ENCODE measurements around the gene ADGRL4. TPM values are rescaled to one million over a fixed set of nuclear protein-coding genes. Genes with fewer than 3 reads are reported as not detected.
"Not testable (repeated sequence)": the region's sequence is repeated elsewhere in the genome, so short reads cannot be mapped to it uniquely, and the experiment has no call there.

Gene ADGRL4
- total and polyA plus RNA-seq, 2 donors (not counting 1 experiment from before 2014, with no cell fraction given), result 3.8 to 5.0 TPM

DNA sequence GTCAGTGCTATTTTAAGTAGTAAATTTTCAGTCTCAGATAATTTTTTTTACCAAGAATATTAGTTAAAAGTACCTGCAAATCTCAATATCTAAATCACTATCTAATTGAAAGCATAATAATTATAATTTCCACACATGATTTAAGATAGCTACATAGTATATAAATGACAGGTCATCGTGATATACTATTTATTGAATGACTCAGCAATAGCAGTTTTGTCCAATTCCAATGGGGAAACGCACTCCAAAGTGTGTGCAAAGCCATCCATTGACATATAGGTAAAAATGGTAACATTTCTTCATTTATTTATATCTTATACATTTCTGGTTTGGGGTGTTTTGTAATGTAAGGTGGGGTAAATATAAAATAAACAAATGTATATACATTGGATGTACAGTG, 19.5 kb downstream of the ADGRL4 start:
- Histone ChIP-seq H3K9me3 (ENCODE audit: control insufficient read depth, insufficient read depth, low read depth, low read length) (no peaks in the 10 kb centered on the region), H3K79me2 (ENCODE audit: control insufficient read depth, insufficient read depth, low read length) (no peaks in the 10 kb centered on the region), H2AFZ (ENCODE audit: low read length) (no peak overlapping the region), H3K4me3 (replicated peaks in 1 of 4; ENCODE audit: control extremely low read depth in 1 of 4, insufficient read depth in 1 of 4, low read depth in 3 of 4, low read length in 4 of 4) (no peak overlapping the region), H3K9ac (ENCODE audit: insufficient read depth, low read length) (no peak overlapping the region), H3K4me1 (ENCODE audit: control insufficient read depth, extremely low read depth, insufficient read depth, low read length) (no peaks in the 10 kb centered on the region), H3K4me2 (ENCODE audit: extremely low read depth, insufficient read depth, low read length) (no peak overlapping the region), H3K27me3 (ENCODE audit: control insufficient read depth, insufficient read depth, low read length) (no peaks in the 10 kb centered on the region), H3K27ac (ENCODE audit: insufficient read depth, low read length) (no peak overlapping the region), H3K36me3 (ENCODE audit: control insufficient read depth, insufficient read depth, low read length) (no peaks in the 10 kb centered on the region), H4K20me1 (ENCODE audit: control insufficient read depth, extremely low read depth, insufficient read depth, low read length) (no peaks in the 10 kb centered on the region)
- no peak for DNase-seq (ENCODE audit: low read depth in 2 of 2)
- TF ChIP-seq, protein P1, sequence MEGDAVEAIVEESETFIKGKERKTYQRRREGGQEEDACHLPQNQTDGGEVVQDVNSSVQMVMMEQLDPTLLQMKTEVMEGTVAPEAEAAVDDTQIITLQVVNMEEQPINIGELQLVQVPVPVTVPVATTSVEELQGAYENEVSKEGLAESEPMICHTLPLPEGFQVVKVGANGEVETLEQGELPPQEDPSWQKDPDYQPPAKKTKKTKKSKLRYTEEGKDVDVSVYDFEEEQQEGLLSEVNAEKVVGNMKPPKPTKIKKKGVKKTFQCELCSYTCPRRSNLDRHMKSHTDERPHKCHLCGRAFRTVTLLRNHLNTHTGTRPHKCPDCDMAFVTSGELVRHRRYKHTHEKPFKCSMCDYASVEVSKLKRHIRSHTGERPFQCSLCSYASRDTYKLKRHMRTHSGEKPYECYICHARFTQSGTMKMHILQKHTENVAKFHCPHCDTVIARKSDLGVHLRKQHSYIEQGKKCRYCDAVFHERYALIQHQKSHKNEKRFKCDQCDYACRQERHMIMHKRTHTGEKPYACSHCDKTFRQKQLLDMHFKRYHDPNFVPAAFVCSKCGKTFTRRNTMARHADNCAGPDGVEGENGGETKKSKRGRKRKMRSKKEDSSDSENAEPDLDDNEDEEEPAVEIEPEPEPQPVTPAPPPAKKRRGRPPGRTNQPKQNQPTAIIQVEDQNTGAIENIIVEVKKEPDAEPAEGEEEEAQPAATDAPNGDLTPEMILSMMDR (conservative IDR thresholded peaks at IDR 0.05 in 1 of 2, IDR thresholded peaks at IDR 0.05 in 1 of 2; ENCODE audit: low read depth in 1 of 2, low read length in 2 of 2), result no peak
- TF ChIP-seq EZH2 (IDR thresholded peaks at IDR 0.05; ENCODE audit: low read length, missing control alignments), result no peak

DNA sequence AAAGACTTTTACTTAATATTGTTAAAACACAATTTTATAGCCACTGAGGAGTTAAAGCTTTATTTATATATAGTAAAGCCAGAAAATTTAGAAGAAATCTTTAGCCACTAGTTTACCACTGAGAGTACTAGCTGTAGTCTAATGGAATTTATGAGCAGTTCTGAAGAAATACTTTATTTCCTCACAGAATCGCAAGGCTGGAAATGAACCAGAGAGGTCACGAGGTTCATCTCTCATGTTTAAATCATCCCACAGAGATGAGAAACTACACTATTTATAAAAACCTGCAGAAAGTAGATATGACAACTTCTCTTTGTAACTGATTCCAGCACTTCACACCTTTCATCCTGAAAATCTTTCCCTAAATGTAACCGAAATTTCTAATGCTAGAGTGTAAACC, 26.0 kb downstream of the ADGRL4 start:
- H3K4me3 ChIP-seq (replicated peaks in 1 of 4; ENCODE audit: control extremely low read depth in 1 of 4, insufficient read depth in 1 of 4, low read depth in 3 of 4, low read length in 4 of 4), result no peak overlapping the region
- no peak for TF ChIP-seq EZH2 (IDR thresholded peaks at IDR 0.05; ENCODE audit: low read length, missing control alignments)
- TF ChIP-seq, protein P1 (conservative IDR thresholded peaks at IDR 0.05 in 1 of 2, IDR thresholded peaks at IDR 0.05 in 1 of 2; ENCODE audit: low read depth in 1 of 2, low read length in 2 of 2), result no peak
- no peaks in the 10 kb centered on the region for H3K27me3 ChIP-seq (ENCODE audit: control insufficient read depth, insufficient read depth, low read length)
- H3K4me1 ChIP-seq (ENCODE audit: control insufficient read depth, extremely low read depth, insufficient read depth, low read length), result no peaks in the 10 kb centered on the region
- H3K36me3 ChIP-seq (ENCODE audit: control insufficient read depth, insufficient read depth, low read length), result no peaks in the 10 kb centered on the region
- no peaks in the 10 kb centered on the region for H3K79me2 ChIP-seq (ENCODE audit: control insufficient read depth, insufficient read depth, low read length)
- H3K9me3 ChIP-seq (ENCODE audit: control insufficient read depth, insufficient read depth, low read depth, low read length), result no peaks in the 10 kb centered on the region
- no peak for DNase-seq (ENCODE audit: low read depth in 2 of 2)
- H2AFZ ChIP-seq (ENCODE audit: low read length), result no peak overlapping the region
- no peak overlapping the region for H3K4me2 ChIP-seq (ENCODE audit: extremely low read depth, insufficient read depth, low read length)
- H4K20me1 ChIP-seq (ENCODE audit: control insufficient read depth, extremely low read depth, insufficient read depth, low read length), result no peaks in the 10 kb centered on the region
- no peak overlapping the region for H3K27ac ChIP-seq (ENCODE audit: insufficient read depth, low read length)
- no peak overlapping the region for H3K9ac ChIP-seq (ENCODE audit: insufficient read depth, low read length)

DNA sequence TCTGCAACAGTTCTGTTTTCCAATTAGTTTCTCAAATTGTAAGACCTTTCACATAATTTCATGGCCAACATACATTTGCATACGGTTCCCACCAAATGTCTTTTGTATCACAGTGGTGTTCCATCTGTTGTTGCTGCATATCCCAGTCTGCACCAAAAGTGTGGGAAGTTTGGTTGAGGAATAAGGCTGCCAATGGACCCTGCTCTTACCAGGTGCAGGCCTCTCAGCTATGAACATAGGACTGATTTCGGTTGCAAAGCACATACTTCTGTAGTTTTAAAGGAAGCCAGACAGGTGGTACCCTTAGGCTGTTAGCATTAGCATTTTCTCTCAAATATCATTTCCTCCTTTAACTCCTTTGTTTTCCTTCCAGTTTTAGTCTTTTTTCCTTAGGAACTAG, 33.8 kb downstream of the ADGRL4 start:
- DNase-seq (ENCODE audit: low read depth in 2 of 2), result no peak
- no peak overlapping the region for H3K27ac ChIP-seq (ENCODE audit: insufficient read depth, low read length)
- H2AFZ ChIP-seq (ENCODE audit: low read length), result no peak overlapping the region
- no peaks in the 10 kb centered on the region for H3K4me1 ChIP-seq (ENCODE audit: control insufficient read depth, extremely low read depth, insufficient read depth, low read length)
- no peaks in the 10 kb centered on the region for H3K36me3 ChIP-seq (ENCODE audit: control insufficient read depth, insufficient read depth, low read length)
- TF ChIP-seq, protein P1 (conservative IDR thresholded peaks at IDR 0.05 in 1 of 2, IDR thresholded peaks at IDR 0.05 in 1 of 2; ENCODE audit: low read depth in 1 of 2, low read length in 2 of 2), result no peak
- no peak for TF ChIP-seq EZH2 (IDR thresholded peaks at IDR 0.05; ENCODE audit: low read length, missing control alignments)
- no peaks in the 10 kb centered on the region for H3K27me3 ChIP-seq (ENCODE audit: control insufficient read depth, insufficient read depth, low read length)
- no peak overlapping the region for H3K4me2 ChIP-seq (ENCODE audit: extremely low read depth, insufficient read depth, low read length)
- H3K4me3 ChIP-seq (replicated peaks in 1 of 4; ENCODE audit: control extremely low read depth in 1 of 4, insufficient read depth in 1 of 4, low read depth in 3 of 4, low read length in 4 of 4), result no peak overlapping the region
- H3K9me3 ChIP-seq (ENCODE audit: control insufficient read depth, insufficient read depth, low read depth, low read length), result no peaks in the 10 kb centered on the region
- H3K9ac ChIP-seq (ENCODE audit: insufficient read depth, low read length), result no peak overlapping the region
- no peaks in the 10 kb centered on the region for H4K20me1 ChIP-seq (ENCODE audit: control insufficient read depth, extremely low read depth, insufficient read depth, low read length)
- H3K79me2 ChIP-seq (ENCODE audit: control insufficient read depth, insufficient read depth, low read length), result no peaks in the 10 kb centered on the region

DNA sequence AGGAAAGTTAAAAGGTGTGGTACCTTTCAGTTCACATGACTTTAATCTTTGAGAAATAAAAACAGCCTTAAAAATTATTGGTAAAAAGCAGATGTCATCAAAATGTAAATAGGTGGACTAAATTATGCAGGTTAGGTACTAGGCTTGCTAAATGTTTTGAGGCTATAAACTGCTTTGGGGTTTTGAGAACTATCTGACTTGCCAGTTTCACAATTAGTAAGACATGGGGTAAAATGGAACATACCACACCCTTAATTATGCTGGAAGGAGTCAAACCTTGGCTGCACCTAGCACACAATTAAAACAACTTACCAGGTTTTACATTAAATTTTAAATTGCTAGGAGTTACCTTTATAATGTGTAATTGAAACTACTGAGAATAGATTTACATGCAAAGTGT, 39.4 kb downstream of the ADGRL4 start:
- H2AFZ ChIP-seq (ENCODE audit: low read length); H3K4me3 ChIP-seq (replicated peaks in 1 of 4; ENCODE audit: control extremely low read depth in 1 of 4, insufficient read depth in 1 of 4, low read depth in 3 of 4, low read length in 4 of 4); H3K4me1 ChIP-seq (ENCODE audit: control insufficient read depth, extremely low read depth, insufficient read depth, low read length); H4K20me1 ChIP-seq (ENCODE audit: control insufficient read depth, extremely low read depth, insufficient read depth, low read length); H3K9me3 ChIP-seq (ENCODE audit: control insufficient read depth, insufficient read depth, low read depth, low read length); H3K36me3 ChIP-seq (ENCODE audit: control insufficient read depth, insufficient read depth, low read length); H3K27me3 ChIP-seq (ENCODE audit: control insufficient read depth, insufficient read depth, low read length); H3K79me2 ChIP-seq (ENCODE audit: control insufficient read depth, insufficient read depth, low read length); DNase-seq (ENCODE audit: low read depth in 2 of 2); H3K27ac ChIP-seq (ENCODE audit: insufficient read depth, low read length); H3K4me2 ChIP-seq (ENCODE audit: extremely low read depth, insufficient read depth, low read length); H3K9ac ChIP-seq (ENCODE audit: insufficient read depth, low read length): not testable (repeated sequence)

All from fibroblast of lung (primary cell).